Fibroblast of upper back skin (primary cell): ENCODE results near the gene MYL10.

Experiments
- DNase-seq: peaks from one replicate; pipeline ENCODE4 v3.0.0-alpha.2; 2013

The MYL10 gene

GRCh38 chr7:101629171-101629570 is at the start of gene MYL10:
TSS of gene MYL10 (minus strand) at chr7:101629296. CDS start at chr7:101629118, 178 bp downstream.
- DNase-seq, result no peak

DNA sequence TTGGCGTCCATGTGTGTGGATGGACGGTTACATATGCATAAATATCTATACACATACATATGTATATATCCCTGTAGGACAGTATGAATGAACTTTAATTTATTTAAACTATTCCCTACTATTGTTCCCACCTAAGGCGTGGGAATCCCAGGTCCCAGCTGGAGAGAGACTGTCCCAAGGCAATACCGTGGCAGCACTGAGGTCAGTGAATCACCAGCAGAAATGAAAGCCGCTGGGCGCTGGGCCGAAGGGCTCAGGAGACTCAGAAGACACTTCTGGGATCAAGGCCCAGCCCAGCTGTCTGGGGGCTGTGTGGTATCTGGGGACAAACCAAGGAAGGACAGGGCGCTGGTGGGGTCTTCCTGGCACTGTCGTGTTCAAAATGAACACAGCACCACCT is 49.6 kb upstream of the MYL10 start:
- peak; percentile 54 for DNase-seq

DNA sequence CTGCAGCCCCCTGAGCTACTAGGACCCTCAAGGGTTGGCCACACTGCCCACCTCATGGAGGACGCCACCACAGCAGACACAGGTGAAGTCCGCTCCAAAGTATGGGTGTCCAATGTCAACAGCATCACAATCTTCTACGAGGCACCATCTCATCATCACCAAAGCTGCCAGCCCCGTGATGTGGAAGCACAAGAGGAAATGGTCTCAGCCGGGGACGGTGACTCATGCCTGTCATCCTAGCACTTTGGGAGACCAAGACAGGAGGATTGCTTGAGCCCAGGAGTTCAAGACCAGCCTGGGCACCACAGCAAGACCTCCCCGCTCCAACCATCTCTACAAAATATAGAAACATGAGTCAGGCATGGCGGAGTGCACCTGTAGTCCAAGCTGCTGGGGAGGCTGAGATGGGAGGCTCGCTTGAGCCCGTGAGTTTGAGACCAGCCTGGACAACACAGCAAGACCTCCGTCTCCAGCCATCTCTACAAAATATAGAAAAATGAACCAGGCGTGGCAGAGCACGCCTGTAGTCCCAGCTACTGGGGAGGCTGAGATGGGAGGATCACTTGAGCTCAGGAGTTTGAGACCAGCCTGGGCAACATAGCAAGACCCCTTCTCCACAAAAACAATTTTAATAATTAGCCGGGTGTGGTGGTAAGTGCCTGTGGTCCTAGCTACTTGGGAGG is 48.8 kb upstream of the MYL10 start:
- no peak for DNase-seq

DNA sequence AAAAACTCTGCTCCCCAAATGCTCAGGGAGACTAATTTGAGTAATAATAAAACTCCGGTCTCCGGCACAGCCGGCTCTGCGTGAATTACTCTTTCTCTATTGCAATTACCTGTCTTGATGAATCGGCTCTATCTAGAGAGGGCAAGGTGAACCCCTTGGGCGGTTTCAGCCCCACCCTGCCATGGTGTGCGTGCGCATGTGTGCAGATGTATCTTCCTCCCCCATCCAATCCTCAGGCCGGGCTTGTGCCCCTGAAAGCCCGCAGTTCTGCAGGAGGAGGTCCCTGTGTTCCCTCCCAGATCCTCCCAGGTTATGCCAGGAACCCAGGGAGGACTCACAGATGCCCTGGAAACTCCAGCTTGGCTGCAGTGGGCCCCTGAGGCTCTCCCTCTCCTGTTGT is 48.3 kb upstream of the MYL10 start:
- no peak for DNase-seq

- no peak for DNase-seq
Observed at GRCh38 chr7:101676956-101677355, 47.9 kb upstream of the MYL10 start.

- DNase-seq, result no peak
Observed at GRCh38 chr7:101676062-101676598, 47.0 kb upstream of the MYL10 start.

GRCh38 chr7:101674439-101674838 is 45.3 kb upstream of the MYL10 start:
- DNase-seq, result no peak

- no peak for DNase-seq
Observed at GRCh38 chr7:101673951-101674350, 44.9 kb upstream of the MYL10 start.

- no peak for DNase-seq
Observed at GRCh38 chr7:101673315-101673714, 44.2 kb upstream of the MYL10 start.

DNA sequence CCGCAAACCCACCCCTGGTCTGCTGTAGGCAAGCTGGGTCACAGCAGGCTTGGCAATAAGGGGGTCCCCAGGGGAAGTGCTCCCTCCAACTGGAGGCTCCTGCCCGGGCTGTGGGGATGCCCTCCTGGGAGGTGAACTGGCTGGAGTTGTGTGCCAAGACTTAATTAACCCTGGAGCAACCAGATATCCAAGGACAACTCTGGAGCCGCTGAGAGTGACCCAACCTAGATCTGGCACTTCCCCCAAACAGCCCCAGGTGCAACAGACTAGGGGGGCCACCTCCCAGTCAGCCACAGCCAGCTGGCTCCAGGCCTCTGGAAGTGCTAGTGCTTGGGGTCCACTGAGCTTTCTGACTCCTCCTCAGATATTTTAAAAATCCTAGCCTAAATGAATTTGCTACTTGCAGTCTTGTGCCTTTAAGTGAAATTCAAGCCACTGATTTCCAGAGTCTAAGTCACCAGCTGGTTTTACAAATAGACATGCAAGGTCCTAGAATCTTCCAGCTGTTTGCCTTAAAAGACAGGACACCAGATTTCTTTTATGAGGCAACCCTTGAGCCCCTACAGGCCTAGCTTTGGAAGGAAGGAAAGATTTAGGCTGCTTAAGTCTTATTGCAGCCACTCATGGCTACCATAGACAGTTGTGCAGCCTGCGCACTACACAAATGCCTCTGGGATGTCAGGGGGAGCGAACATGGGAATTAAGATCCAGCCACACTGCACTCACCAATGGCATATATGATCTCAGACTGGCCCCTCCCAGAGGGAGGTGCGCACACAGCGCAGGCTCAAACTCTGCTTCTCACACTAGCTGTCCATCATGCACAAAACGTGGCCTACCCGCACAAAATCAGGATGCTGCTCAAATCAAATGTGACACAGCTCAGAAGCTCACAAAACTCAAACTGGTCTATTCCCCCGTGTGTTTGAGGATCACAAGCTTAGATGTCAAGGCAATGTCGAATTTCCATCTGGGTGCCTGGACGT is 42.6 kb upstream of the MYL10 start:
- DNase-seq, result no peak

- DNase-seq, result no peak
Observed at GRCh38 chr7:101669307-101669706, 40.2 kb upstream of the MYL10 start.

DNA sequence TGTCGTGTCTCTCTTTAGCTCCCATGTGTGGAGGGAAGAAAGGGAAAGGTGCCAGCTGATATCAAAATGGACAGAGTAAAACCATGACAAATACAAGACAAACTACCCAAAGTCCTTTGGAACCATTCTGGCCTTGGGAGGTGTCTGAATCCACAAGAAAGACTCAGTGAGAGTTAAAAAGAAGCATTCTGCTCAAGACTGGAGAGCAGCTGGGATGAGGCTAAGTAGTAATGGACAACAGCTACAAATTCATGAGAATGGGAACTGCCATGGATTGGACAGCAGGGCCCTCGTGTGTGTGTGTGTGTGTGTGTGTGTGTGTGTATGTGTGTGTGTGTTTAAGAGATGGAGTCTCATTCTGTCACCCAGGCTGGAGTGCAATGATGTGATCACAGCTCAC is 39.6 kb upstream of the MYL10 start:
- no peak for DNase-seq

- DNase-seq, result no peak
Observed at GRCh38 chr7:101667920-101668319, 38.8 kb upstream of the MYL10 start.

DNA sequence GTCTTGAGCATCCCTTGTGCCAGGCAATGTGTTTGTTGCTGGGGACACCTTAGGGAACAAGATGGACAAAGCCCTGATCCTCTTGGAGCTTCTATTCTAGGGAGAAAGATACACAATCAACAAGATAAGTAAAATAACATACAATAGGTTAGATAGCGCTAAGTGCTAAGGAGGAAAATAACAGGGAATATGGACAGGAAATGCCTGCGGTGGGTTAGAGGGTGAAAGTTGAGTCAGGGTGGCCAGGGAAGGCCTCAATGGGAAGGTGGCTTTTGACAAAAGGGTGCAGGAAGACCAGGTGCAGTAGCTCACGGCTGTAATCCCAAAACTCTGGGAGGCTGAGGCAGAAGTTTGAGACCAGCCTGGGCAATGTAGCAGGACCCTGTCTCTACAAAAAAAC is 38.3 kb upstream of the MYL10 start:
- DNase-seq, result no peak

DNA sequence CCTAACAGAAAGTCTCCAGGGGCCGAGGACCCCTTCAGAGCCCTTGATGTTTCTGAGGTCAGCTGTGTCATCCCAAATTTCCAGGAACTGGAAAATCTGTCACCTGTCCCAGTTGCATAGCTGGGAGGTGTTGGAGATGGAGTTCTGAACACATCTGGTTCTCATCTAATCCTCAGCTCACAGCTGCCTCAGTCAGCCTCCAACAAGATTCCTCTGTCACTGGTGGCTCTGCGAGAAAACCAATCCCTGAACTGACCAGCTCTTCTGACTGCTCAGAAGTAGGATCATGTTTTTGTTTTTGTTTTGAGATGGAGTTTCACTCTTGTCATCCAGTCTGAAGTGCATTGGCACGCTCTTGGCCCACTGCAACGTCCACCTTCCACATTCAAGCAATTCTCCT is 37.6 kb upstream of the MYL10 start:
- DNase-seq, result no peak

DNA sequence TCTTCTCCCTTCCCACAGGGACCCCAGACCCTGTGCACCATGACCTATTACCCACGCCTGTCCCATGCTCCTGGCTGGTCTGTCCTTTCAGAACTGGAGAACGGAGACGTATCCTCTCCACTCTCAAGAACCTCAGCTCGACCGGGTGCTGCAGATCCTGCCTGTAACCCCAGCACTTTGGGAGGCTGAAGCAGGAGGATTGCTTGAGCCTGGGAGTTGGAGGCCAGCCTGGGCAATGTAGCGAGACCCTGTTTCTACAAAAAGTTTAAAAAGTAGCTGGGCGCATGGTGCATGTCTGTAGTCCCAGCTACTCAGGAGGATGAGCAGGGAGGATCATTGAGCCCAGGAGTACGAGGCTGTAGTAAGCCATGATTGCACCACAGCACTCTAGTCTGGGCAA is 37.2 kb upstream of the MYL10 start:
- no peak for DNase-seq

GRCh38 chr7:101664893-101665471 is 35.9 kb upstream of the MYL10 start:
- DNase-seq, result no peak

DNA sequence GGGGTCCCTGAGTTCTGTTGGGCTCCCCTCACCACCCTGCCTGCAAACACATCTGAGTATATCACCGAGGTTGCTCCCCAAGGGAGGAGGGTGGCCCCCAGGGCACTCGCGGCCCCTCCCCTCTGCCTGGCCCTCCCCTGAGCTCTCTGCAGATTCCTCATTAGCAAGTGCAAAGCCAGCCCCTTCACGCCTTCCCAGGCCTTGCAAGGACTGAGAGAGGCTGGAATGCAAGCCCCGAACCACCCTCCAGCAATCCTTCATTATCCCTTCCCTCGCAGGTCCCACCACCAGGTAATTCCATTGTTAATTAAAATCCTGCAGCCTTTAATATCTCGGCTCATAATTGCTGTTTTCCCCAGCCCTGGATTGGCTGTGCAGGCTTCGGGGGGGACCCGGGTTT is 35.3 kb upstream of the MYL10 start:
- DNase-seq, result no peak

DNA sequence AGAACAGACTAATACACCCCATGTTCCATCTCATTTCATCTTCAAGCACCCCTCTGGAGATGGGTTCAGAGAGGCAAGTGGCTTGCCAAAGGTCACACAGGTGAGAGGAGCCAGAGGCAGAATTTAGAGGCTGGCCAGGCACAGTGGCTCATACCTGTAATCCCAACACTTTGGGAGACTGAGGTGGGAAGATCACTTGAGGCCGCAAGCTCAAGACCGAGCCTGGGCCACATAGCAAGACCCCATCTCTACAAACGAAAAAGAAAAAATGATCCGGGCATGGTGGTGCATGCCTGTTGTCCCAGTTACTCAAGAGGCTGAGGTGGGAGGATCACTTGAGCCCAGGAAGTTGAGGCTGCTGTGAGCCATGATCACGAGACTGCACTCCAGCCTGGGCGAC is 34.7 kb upstream of the MYL10 start:
- DNase-seq, result no peak

DNA sequence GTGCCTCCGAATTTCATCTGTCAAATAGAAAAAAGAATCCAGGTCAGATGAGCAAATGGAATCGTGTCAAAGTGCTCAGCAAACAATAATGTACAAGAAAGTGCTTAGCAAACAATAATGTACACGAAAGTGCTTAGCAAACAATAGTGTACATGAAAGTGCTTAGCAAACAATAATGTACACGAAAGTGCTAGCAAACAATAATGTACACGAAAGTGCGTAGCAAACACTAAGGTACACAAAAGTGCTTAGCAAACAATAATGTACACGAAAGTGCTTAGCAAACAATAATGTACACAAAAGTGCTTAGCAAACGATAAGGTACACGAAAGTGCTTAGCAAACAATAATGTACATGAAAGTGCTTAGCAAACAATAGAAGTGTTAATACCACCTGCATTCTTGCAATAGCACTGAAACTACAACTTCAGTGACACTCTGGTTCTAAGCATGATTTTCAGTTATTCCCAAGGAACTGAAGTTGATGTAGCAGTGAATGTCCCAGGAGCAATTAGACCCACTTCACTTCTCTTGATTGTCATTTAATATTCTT is 33.4 kb upstream of the MYL10 start:
- no peak for DNase-seq

DNA sequence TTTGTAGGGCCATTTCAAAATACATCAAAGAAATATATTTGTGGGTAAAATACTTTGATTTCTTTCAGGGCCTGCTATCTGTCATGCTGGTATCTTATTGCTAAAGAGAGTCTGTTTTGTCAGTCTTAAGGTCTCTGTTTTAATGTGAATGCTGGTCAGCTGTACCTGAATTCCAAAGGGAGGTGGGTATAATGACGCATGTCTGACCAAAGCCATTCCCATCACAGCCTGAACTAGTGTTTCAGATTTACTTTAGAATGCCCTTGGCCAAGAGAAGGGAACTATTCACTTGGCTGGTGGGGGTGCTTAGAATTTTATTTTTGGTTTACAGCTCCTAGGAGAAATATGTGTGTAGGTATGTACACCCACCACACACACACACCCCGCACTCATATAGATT is 30.6 kb upstream of the MYL10 start:
- no peak for DNase-seq

DNA sequence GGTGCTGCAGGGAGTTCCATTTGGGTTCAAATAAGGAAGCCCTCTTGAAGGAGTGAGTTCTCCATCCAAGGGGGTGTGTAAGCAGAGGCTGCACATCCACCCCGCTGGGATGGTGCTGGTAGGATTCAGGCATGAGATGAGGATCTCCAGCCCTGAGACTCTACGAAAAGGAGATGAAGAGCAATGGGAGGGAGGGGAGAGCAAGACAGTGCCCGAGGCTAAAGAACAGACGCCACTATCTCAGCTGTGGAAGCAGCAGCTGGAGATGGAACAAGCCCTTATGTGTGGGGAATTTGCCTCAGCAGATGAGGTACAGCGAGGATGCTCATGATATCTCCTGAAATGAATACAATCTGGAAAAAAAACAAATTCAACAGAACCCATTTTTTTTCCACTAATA is 28.1 kb upstream of the MYL10 start:
- DNase-seq, result no peak

DNA sequence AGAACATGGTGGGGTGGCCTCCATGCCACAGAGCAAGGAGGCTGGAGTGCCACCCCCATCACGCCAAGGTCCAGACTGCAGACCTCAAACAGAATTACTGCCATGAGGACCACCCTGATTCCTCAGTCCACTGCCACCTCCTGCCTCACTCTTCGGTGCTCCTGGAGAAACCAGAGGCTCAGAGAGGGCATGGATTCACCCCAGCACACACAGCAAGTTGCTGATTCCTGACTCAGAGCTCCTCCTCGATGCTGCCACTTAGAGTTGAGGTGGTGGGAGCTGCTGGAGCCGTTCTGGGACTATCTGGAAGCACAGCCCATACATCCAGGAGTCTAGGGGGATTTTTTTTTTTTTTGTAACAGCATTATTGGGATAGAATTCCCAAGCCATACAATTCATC is 22.0 kb upstream of the MYL10 start:
- DNase-seq, result no peak
